ENCODE results near the gene ADAMTS7. TPM values are rescaled to one million over a fixed set of nuclear protein-coding genes. Genes with fewer than 3 reads are reported as not detected.

ADAMTS7 gene, protein sequence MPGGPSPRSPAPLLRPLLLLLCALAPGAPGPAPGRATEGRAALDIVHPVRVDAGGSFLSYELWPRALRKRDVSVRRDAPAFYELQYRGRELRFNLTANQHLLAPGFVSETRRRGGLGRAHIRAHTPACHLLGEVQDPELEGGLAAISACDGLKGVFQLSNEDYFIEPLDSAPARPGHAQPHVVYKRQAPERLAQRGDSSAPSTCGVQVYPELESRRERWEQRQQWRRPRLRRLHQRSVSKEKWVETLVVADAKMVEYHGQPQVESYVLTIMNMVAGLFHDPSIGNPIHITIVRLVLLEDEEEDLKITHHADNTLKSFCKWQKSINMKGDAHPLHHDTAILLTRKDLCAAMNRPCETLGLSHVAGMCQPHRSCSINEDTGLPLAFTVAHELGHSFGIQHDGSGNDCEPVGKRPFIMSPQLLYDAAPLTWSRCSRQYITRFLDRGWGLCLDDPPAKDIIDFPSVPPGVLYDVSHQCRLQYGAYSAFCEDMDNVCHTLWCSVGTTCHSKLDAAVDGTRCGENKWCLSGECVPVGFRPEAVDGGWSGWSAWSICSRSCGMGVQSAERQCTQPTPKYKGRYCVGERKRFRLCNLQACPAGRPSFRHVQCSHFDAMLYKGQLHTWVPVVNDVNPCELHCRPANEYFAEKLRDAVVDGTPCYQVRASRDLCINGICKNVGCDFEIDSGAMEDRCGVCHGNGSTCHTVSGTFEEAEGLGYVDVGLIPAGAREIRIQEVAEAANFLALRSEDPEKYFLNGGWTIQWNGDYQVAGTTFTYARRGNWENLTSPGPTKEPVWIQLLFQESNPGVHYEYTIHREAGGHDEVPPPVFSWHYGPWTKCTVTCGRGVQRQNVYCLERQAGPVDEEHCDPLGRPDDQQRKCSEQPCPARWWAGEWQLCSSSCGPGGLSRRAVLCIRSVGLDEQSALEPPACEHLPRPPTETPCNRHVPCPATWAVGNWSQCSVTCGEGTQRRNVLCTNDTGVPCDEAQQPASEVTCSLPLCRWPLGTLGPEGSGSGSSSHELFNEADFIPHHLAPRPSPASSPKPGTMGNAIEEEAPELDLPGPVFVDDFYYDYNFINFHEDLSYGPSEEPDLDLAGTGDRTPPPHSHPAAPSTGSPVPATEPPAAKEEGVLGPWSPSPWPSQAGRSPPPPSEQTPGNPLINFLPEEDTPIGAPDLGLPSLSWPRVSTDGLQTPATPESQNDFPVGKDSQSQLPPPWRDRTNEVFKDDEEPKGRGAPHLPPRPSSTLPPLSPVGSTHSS (N-terminal part only)
- total RNA-seq (2022), result 10.7 and 10.8 TPM in 2 replicates
- Bru-seq, nascent RNA, result percentile 47 among the genes with signal in this experiment
- percentile 59 among the genes with signal in this experiment for BruChase-seq, experiment 1, labeled RNA remaining after a 6-hour chase
- percentile 53 among the genes with signal in this experiment for BruChase-seq, experiment 2, labeled RNA remaining after a 2-hour chase
- long read RNA-seq, full-length matches to known transcripts, result 1 of 10 reads
- long read RNA-seq, partial matches to known transcripts, result 5 of 10 reads
- long read RNA-seq, other reads (novel, unspliced or antisense), result 4 of 10 reads

DNA sequence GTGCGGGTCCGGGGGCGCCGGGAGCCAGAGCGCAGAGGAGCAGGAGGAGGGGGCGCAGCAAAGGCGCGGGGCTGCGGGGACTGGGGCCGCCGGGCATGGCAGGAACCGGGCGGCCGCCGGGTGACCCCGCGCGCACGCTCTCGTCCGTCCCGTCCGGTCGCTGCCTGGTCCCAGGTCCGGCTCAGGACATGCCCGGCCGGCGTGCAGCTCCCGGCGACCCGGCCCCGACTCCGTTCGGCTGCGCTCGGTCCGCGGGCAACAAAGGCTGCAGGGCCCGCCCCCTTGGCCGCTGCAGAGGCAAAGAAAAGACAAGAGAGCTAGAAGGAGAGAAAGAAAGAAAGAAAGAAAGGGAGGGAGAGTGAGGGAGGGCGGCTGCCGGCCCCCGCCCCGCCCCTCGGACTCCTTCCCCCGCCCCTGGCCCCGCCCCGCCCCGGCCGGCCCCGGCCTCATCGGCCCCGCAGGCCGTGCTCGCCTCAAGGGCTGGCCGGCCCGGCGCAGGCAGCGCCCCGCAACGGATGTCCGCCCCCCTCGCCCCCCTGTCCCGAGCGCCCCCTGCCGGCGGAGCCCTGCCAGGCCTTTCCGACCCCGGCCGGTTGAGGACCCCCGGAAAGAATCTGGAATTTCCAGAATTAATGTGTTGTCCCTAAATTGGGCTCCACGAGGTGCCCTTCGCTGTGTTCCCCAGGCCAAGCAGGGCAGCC is at the start of gene ADAMTS7:
TSS of gene ADAMTS7 (minus strand) at position 341 of the 701 bp plus-strand sequence. CDS start at position 97, 244 bp downstream.
- DNase-seq (ENCODE audit: unreplicated experiment), result peak; percentile 58
- TF ChIP-seq, protein P1, sequence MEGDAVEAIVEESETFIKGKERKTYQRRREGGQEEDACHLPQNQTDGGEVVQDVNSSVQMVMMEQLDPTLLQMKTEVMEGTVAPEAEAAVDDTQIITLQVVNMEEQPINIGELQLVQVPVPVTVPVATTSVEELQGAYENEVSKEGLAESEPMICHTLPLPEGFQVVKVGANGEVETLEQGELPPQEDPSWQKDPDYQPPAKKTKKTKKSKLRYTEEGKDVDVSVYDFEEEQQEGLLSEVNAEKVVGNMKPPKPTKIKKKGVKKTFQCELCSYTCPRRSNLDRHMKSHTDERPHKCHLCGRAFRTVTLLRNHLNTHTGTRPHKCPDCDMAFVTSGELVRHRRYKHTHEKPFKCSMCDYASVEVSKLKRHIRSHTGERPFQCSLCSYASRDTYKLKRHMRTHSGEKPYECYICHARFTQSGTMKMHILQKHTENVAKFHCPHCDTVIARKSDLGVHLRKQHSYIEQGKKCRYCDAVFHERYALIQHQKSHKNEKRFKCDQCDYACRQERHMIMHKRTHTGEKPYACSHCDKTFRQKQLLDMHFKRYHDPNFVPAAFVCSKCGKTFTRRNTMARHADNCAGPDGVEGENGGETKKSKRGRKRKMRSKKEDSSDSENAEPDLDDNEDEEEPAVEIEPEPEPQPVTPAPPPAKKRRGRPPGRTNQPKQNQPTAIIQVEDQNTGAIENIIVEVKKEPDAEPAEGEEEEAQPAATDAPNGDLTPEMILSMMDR (IDR thresholded peaks at IDR 0.05; ENCODE audit: unreplicated experiment), result peak; percentile 64
- H3K27ac Mint-ChIP-seq (ENCODE audit: low read depth, unreplicated experiment), result peak within 1 kb of the TSS; percentile 39
- ChIA-PET POLR2A (interaction anchor here (1.4 to 1.9 kb wide), 3 partner anchors 14 to 95 kb away, joined by 4 to 6 read pairs (median 6); partner anchors contain the start of gene MORF4L1), CTCF (interaction anchor here (0.9 kb wide), 1 partner anchor 805 kb away, joined by 3 read pairs; no protein-coding TSS in a partner anchor)
- H3K36me3 Mint-ChIP-seq (ENCODE audit: insufficient read depth, unreplicated experiment), result no peaks in the 10 kb centered on the region
- intact Hi-C loops (cut with micrococcal nuclease), result loop anchor here (2.0 kb wide), 1 partner anchor 54 kb away; no protein-coding TSS in a partner anchor
- BruUV-seq (replicated peaks), result no TSS peak
- H3K4me1 Mint-ChIP-seq (ENCODE audit: insufficient read depth, unreplicated experiment), result peaks cover 14% of the 10 kb centered on the region
- H3K27me3 Mint-ChIP-seq (ENCODE audit: insufficient read depth, unreplicated experiment), result no peaks in the 10 kb centered on the region
- peak within 1 kb of the TSS; percentile 83 for H3K4me3 Mint-ChIP-seq (ENCODE audit: unreplicated experiment)
- H3K9me3 Mint-ChIP-seq (ENCODE audit: unreplicated experiment), result no peaks in the 10 kb centered on the region

DNA sequence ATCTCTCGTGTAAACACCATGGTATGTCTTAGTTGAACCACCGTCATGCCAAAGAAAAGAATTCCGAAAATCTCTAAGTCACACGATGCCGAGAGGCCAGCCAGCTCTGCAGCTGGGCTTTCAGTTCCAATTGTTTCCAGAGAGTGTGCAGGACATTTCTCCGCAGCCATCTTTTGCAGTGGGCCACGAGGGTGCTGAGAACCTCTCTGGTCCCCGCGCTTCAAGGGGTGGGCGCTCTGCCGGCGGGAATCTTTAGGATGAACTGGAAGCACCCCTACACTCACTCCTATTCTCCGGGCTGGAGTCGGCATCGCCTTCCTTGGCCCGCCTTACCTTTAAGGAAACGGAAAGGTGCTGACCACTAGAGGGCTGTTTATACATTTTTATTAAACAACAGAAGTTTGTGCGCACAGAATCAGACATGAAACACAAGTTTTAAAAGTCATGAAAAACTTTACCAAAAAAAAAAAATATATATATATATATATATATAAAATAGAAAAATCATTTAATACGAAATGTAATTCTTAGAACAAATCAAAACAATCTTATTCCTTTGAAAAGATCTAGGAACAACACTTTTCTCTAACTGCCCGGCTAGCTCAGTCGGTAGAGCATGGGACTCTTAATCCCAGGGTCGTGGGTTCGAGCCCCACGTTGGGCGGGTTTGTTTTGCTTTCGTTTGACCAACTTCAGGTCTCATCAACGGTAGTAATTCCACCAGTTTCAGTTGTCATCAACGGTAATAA is 48.9 kb upstream of the ADAMTS7 start:
- peaks cover 13% of the 10 kb centered on the region for H3K36me3 Mint-ChIP-seq (ENCODE audit: insufficient read depth, unreplicated experiment)
- CTCF ChIA-PET, result interaction anchor here (0.6 to 1.2 kb wide), 8 partner anchors 12 to 287 kb away, joined by 3 to 5 read pairs (median 3); partner anchors contain the start of gene MORF4L1
- POLR2A ChIA-PET, result interaction anchor here (0.7 to 2.0 kb wide), 4 partner anchors 8 to 39 kb away, joined by 3 to 14 read pairs (median 4); partner anchors contain the start of gene MORF4L1
- no peaks in the 10 kb centered on the region for H3K4me1 Mint-ChIP-seq (ENCODE audit: insufficient read depth, unreplicated experiment)
- TF ChIP-seq, protein P1 (IDR thresholded peaks at IDR 0.05; ENCODE audit: unreplicated experiment), result peak; percentile 48
- intact Hi-C loops (cut with micrococcal nuclease), result loop anchor here (1.0 kb wide), 2 partner anchors 62 to 324 kb away; no protein-coding TSS in a partner anchor
- H3K27ac Mint-ChIP-seq (ENCODE audit: low read depth, unreplicated experiment), result peak overlapping the region; percentile 72
- H3K27me3 Mint-ChIP-seq (ENCODE audit: insufficient read depth, unreplicated experiment), result no peaks in the 10 kb centered on the region
- BruUV-seq (replicated peaks), result no TSS peak
- H3K9me3 Mint-ChIP-seq (ENCODE audit: unreplicated experiment), result no peaks in the 10 kb centered on the region
- H3K4me3 Mint-ChIP-seq (ENCODE audit: unreplicated experiment), result peak overlapping the region; percentile 77
- peak; percentile 84 for DNase-seq (ENCODE audit: unreplicated experiment)

DNA sequence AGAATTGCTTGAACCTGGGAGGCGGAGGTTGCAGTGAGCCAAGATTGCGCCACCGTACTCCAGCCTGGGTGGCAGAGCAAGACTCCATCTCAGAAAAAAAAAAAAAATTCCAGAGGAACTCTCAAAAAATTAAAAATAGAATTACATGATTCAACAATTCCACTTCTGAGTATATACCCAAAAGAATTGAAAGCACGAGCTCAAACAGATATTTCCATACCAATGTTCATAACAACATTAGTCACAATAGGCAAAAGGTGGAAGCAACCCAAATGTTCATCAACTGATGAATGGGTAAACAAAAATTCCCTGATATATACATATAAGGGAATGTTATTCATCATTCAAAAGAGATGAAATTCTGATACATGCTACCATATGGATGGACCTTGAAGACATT is 44.5 kb upstream of the ADAMTS7 start:
- intact Hi-C loops (cut with micrococcal nuclease), result no loop called here
- H3K27me3 Mint-ChIP-seq (ENCODE audit: insufficient read depth, unreplicated experiment), result no peaks in the 10 kb centered on the region
- TF ChIP-seq, protein P1 (IDR thresholded peaks at IDR 0.05; ENCODE audit: unreplicated experiment), result no peak
- no TSS peak for BruUV-seq (replicated peaks)
- no peaks in the 10 kb centered on the region for H3K4me1 Mint-ChIP-seq (ENCODE audit: insufficient read depth, unreplicated experiment)
- no peak for DNase-seq (ENCODE audit: unreplicated experiment)
- ChIA-PET CTCF (interaction anchor here (0.6 kb wide), 1 partner anchor 110 kb away, joined by 3 read pairs; no protein-coding TSS in a partner anchor), POLR2A (interaction anchor here (0.6 kb wide), 3 partner anchors 10 to 780 kb away, joined by 3 to 5 read pairs (median 3); no protein-coding TSS in a partner anchor)
- no peak overlapping the region for H3K4me3 Mint-ChIP-seq (ENCODE audit: unreplicated experiment)
- H3K27ac Mint-ChIP-seq (ENCODE audit: low read depth, unreplicated experiment), result no peak overlapping the region
- peaks cover 12% of the 10 kb centered on the region for H3K36me3 Mint-ChIP-seq (ENCODE audit: insufficient read depth, unreplicated experiment)
- H3K9me3 Mint-ChIP-seq (ENCODE audit: unreplicated experiment), result no peaks in the 10 kb centered on the region

Data from MCF 10A (cell line).